ENCODE results near the gene TRPC6. TPM values are rescaled to one million over a fixed set of nuclear protein-coding genes. Genes with fewer than 3 reads are reported as not detected.

Gene TRPC6
- total and polyA plus RNA-seq, 11 donors, result 0.25 to 1.7 (median 0.34) TPM; not detected in 1

GRCh38 chr11:101459020-101459419 is 124.8 kb downstream of the TRPC6 start:
- Histone ChIP-seq H3K4me1 (no peaks in the 10 kb centered on the region), H3K27ac (no peak overlapping the region), H3K27me3 (no peaks in the 10 kb centered on the region), H3K36me3 (no peaks in the 10 kb centered on the region), H3K9me3 (no peaks in the 10 kb centered on the region), H3K4me3 (no peak overlapping the region)
- intact Hi-C loops (cut with DNase I), result loop anchor here in 6 of 10 donors (5.0 to 10.0 kb wide), 4 partner anchors 386 to 556 kb away; no protein-coding TSS in a partner anchor
- ATAC-seq (no peak), DNase-seq (no peak)
- TF ChIP-seq POLR2A (IDR thresholded peaks at IDR 0.05) (no peak), CTCF (IDR thresholded peaks at IDR 0.05) (no peak)
- WGBS, 4 donors, result 71 to 92% (median 87%) methylated on average over 5 of the region's 5 CpGs

- no peak overlapping the region for H3K27ac ChIP-seq
- intact Hi-C loops (cut with DNase I), result loop anchor here in 6 of 10 donors (5.0 to 10.0 kb wide), 4 partner anchors 387 to 557 kb away; no protein-coding TSS in a partner anchor
- 83 to 94% (median 84%) methylated on average over 3 of the region's 3 CpGs for WGBS, 4 donors
Observed at GRCh38 chr11:101458161-101458560, 125.6 kb downstream of the TRPC6 start.

GRCh38 chr11:101456812-101457211 is 127.0 kb downstream of the TRPC6 start:
- Histone ChIP-seq H3K4me3 (no peak overlapping the region), H3K27ac (no peak overlapping the region), H3K36me3 (no peaks in the 10 kb centered on the region), H3K4me1 (no peaks in the 10 kb centered on the region), H3K27me3 (no peaks in the 10 kb centered on the region), H3K9me3 (no peaks in the 10 kb centered on the region)
- ATAC-seq (no peak), DNase-seq (no peak)
- TF ChIP-seq CTCF (IDR thresholded peaks at IDR 0.05) (peak in 11 of 12 donors; percentile 18 to 58 (median 45)), POLR2A (IDR thresholded peaks at IDR 0.05) (no peak)
- 0 to 1% (median 0%) methylated on average over 1 of the region's 1 CpG for WGBS, 4 donors
- intact Hi-C loops (cut with DNase I), result loop anchor here in 9 of 10 donors (2.0 to 10.0 kb wide), 5 partner anchors 388 to 558 kb away; no protein-coding TSS in a partner anchor

More at GRCh38 chr11:101458161-101458560, 125.6 kb downstream of the TRPC6 start:
- Histone ChIP-seq H3K4me1 (no peaks in the 10 kb centered on the region), H3K27me3 (no peaks in the 10 kb centered on the region), H3K9me3 (no peaks in the 10 kb centered on the region), H3K36me3 (no peaks in the 10 kb centered on the region), H3K4me3 (no peak overlapping the region)
- ATAC-seq, result no peak
- TF ChIP-seq POLR2A (IDR thresholded peaks at IDR 0.05) (no peak), CTCF (IDR thresholded peaks at IDR 0.05) (no peak)
- no peak for DNase-seq

GRCh38 chr11:101453682-101454081 is 130.1 kb downstream of the TRPC6 start:
- no peaks in the 10 kb centered on the region for H3K27me3 ChIP-seq
- no peak for DNase-seq
- no peak overlapping the region for H3K4me3 ChIP-seq
- no peak for ATAC-seq
- no peak for TF ChIP-seq CTCF (IDR thresholded peaks at IDR 0.05)
- no peak for TF ChIP-seq POLR2A (IDR thresholded peaks at IDR 0.05)
- H3K9me3 ChIP-seq, result no peaks in the 10 kb centered on the region
- intact Hi-C loops (cut with DNase I), result loop anchor here in 5 of 10 donors (5.0 to 10.0 kb wide), 4 partner anchors 391 to 561 kb away; no protein-coding TSS in a partner anchor
- WGBS, 4 donors, result 78 to 81% (median 79%) methylated on average over 2 of the region's 2 CpGs
- no peaks in the 10 kb centered on the region for H3K36me3 ChIP-seq
- no peaks in the 10 kb centered on the region for H3K4me1 ChIP-seq
- no peak overlapping the region for H3K27ac ChIP-seq

Data from heart left ventricle (tissue), 16 donors.